Measurements from ENCODE around the gene IDH3A. TPM values are rescaled to one million over a fixed set of nuclear protein-coding genes. Genes with fewer than 3 reads are reported as not detected.

IDH3A gene
- total RNA-seq, 1 experiment from 2014 or later = 116 TPM

DNA sequence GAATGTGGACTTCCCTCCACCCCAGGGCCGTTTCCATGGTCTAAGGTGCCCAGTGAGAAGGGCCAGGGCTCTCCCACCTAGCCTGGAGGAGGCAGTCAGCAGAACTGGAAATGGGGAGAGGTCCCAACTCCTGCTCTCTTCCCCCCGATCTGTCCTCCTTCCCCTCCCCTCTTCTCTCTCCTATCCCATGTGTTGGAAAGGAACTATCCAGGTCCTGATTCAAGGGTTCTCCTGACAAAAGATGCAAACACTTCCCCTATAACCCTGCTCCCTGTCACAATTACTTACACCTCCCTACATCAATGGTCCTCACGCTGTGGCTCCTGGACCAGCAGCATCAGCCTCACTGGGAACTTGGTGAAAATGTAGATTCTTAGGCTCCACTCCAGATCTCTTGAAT is 23.9 kb upstream of the IDH3A start:
- CTCF ChIA-PET = no interaction called here

DNA sequence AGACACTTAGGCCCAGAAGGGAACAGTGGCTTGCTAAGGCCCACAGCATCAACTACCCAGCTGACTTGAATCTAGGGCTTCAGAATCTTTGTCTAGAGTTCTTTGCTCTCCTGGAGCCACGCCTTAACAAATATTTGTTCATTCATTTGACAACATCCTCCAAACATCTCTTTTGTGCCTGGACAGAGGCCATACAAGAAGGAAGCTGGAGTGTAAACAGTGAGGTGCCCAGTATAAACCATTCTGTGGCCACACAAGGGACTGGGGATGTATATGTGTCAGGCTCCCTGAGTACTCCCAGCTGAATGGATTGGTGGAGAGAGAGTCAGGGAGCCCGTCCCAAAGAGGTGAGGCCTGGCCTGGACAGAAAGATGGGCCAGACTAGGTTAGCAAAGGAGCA is 21.3 kb upstream of the IDH3A start:
- intact Hi-C loops (cut with micrococcal nuclease; ENCODE audit: unreplicated experiment) (no loop called here), in situ Hi-C loops (cut with HindIII; ENCODE audit: low pct_unique_long_range_greater_than_20kb, low sequenced_read_pairs) (loop anchor here (25.0 kb wide), 1 partner anchor 134 kb away; the partner anchor contains the start of gene DNAJA4)
- ATAC-seq = no peak
- H3K4me1 ChIP-seq (ENCODE audit: control insufficient read depth, insufficient read depth, low read length) = peaks cover 3% of the 10 kb centered on the region; the same call in 1 of the 2 replicates
- H3K9me3 ChIP-seq (ENCODE audit: control insufficient read depth, insufficient read depth, low read depth, low read length) = no peaks in the 10 kb centered on the region
- DNase-seq (ENCODE audit: low read depth, low spot score) = no peak
- no TSS peak for BruUV-seq (replicated peaks)
- ChIA-PET POLR2A (interaction anchor here (0.6 kb wide), 1 partner anchor 15 kb away, joined by 4 read pairs; no protein-coding TSS in a partner anchor), CTCF (interaction anchor here (0.7 to 1.9 kb wide), 2 partner anchors 15 to 17 kb away, joined by 5 to 12 read pairs; no protein-coding TSS in a partner anchor)
- H3K27ac ChIP-seq (ENCODE audit: low read length) = no peak overlapping the region
- no peak overlapping the region for H3K4me3 ChIP-seq (ENCODE audit: low read depth in 2 of 2, low read length in 2 of 2)
- H3K27me3 ChIP-seq (ENCODE audit: control insufficient read depth, insufficient read depth, low read length) = no peaks in the 10 kb centered on the region
- no peaks in the 10 kb centered on the region for H3K36me3 ChIP-seq (ENCODE audit: control insufficient read depth, insufficient read depth, low read length)
- TF ChIP-seq POLR2AphosphoS5 (IDR thresholded peaks at IDR 0.05; ENCODE audit: low read depth, low read length) (no peak), SIN3A (IDR thresholded peaks at IDR 0.05; ENCODE audit: borderline replicate concordance, insufficient read depth, low read depth, low read length) (no peak), TCF7L2 (IDR thresholded peaks at IDR 0.05; ENCODE audit: low read depth, low read length) (no peak)
- TF ChIP-seq, protein P1, sequence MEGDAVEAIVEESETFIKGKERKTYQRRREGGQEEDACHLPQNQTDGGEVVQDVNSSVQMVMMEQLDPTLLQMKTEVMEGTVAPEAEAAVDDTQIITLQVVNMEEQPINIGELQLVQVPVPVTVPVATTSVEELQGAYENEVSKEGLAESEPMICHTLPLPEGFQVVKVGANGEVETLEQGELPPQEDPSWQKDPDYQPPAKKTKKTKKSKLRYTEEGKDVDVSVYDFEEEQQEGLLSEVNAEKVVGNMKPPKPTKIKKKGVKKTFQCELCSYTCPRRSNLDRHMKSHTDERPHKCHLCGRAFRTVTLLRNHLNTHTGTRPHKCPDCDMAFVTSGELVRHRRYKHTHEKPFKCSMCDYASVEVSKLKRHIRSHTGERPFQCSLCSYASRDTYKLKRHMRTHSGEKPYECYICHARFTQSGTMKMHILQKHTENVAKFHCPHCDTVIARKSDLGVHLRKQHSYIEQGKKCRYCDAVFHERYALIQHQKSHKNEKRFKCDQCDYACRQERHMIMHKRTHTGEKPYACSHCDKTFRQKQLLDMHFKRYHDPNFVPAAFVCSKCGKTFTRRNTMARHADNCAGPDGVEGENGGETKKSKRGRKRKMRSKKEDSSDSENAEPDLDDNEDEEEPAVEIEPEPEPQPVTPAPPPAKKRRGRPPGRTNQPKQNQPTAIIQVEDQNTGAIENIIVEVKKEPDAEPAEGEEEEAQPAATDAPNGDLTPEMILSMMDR (IDR thresholded peaks at IDR 0.05) = no peak

More for the DNA sequence above, 23.9 kb upstream of the IDH3A start:
- intact Hi-C loops (cut with micrococcal nuclease; ENCODE audit: unreplicated experiment) = no loop called here
- DNase-seq (ENCODE audit: low read depth, low spot score) (no peak), ATAC-seq (no peak)
- TF ChIP-seq POLR2AphosphoS5 (IDR thresholded peaks at IDR 0.05; ENCODE audit: low read depth, low read length) = no peak
- TF ChIP-seq, protein P2, sequence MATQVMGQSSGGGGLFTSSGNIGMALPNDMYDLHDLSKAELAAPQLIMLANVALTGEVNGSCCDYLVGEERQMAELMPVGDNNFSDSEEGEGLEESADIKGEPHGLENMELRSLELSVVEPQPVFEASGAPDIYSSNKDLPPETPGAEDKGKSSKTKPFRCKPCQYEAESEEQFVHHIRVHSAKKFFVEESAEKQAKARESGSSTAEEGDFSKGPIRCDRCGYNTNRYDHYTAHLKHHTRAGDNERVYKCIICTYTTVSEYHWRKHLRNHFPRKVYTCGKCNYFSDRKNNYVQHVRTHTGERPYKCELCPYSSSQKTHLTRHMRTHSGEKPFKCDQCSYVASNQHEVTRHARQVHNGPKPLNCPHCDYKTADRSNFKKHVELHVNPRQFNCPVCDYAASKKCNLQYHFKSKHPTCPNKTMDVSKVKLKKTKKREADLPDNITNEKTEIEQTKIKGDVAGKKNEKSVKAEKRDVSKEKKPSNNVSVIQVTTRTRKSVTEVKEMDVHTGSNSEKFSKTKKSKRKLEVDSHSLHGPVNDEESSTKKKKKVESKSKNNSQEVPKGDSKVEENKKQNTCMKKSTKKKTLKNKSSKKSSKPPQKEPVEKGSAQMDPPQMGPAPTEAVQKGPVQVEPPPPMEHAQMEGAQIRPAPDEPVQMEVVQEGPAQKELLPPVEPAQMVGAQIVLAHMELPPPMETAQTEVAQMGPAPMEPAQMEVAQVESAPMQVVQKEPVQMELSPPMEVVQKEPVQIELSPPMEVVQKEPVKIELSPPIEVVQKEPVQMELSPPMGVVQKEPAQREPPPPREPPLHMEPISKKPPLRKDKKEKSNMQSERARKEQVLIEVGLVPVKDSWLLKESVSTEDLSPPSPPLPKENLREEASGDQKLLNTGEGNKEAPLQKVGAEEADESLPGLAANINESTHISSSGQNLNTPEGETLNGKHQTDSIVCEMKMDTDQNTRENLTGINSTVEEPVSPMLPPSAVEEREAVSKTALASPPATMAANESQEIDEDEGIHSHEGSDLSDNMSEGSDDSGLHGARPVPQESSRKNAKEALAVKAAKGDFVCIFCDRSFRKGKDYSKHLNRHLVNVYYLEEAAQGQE (IDR thresholded peaks at IDR 0.05; ENCODE audit: insufficient read depth in 1 of 2, low read depth in 2 of 2, low read length in 1 of 2) = peak in 1 of 2 experiments; percentile 60; a peak in 1 of 4 replicates
- Histone ChIP-seq H3K4me3 (ENCODE audit: low read depth in 2 of 2, low read length in 2 of 2) (no peak overlapping the region), H3K27ac (ENCODE audit: low read length) (no peak overlapping the region), H3K27me3 (ENCODE audit: control insufficient read depth, insufficient read depth, low read length) (no peaks in the 10 kb centered on the region), H3K9me3 (ENCODE audit: control insufficient read depth, insufficient read depth, low read depth, low read length) (no peaks in the 10 kb centered on the region), H3K36me3 (ENCODE audit: control insufficient read depth, insufficient read depth, low read length) (no peaks in the 10 kb centered on the region), H3K4me1 (ENCODE audit: control insufficient read depth, insufficient read depth, low read length) (0 out of 2 replicates have a peak, but pooled peaks cover under 1% of the 10 kb centered on the region)
- POLR2A ChIA-PET = no interaction called here
- in situ Hi-C loops (cut with HindIII; ENCODE audit: low pct_unique_long_range_greater_than_20kb, low sequenced_read_pairs) = loop anchor here (25.0 kb wide), 1 partner anchor 137 kb away; the partner anchor contains the start of gene DNAJA4
- no TSS peak for BruUV-seq (replicated peaks)

DNA sequence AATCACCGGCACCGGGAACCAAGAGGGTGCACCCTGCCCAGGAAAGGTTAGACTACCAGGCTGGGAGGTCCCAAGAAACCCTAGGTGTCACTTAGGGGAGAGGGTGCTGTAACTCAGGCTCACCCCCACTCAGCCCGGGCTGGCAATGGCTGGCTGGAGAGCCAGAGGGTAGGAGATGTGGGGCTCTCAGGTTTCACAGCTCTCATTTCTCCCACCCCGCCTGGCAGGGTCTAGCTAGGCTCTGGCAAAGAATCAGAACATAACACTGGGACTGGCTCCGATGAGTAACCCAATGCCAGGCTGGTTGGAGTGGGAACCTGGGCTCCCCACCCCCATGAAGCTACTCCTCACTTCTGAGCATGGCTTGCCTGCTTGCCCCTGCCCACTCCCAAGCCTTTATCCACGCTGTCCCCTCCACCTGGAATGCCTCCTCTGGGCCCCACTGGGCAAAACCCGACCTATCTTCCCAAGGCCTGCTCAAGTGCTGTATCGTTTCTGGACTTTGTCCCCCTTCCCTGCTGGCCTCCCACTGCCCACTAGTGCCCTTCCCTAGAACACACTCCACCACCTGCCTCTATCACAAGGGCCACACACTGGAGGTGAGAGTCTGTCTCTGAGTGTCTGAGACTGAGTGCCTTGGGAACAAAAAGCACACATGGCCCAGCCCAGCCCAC is 19.9 kb upstream of the IDH3A start:
- in situ Hi-C loops (cut with HindIII; ENCODE audit: low pct_unique_long_range_greater_than_20kb, low sequenced_read_pairs) (loop anchor here (25.0 kb wide), 1 partner anchor 133 kb away; the partner anchor contains the start of gene DNAJA4), intact Hi-C loops (cut with micrococcal nuclease; ENCODE audit: unreplicated experiment) (no loop called here)
- Histone ChIP-seq H3K36me3 (ENCODE audit: control insufficient read depth, insufficient read depth, low read length) (no peaks in the 10 kb centered on the region), H3K4me1 (ENCODE audit: control insufficient read depth, insufficient read depth, low read length) (peaks cover 3% of the 10 kb centered on the region; the same call in 1 of the 2 replicates), H3K9me3 (ENCODE audit: control insufficient read depth, insufficient read depth, low read depth, low read length) (no peaks in the 10 kb centered on the region), H3K27me3 (ENCODE audit: control insufficient read depth, insufficient read depth, low read length) (no peaks in the 10 kb centered on the region), H3K4me3 (ENCODE audit: low read depth in 2 of 2, low read length in 2 of 2) (no peak overlapping the region), H3K27ac (ENCODE audit: low read length) (no peak overlapping the region)
- ATAC-seq (no peak), DNase-seq (ENCODE audit: low read depth, low spot score) (no peak)
- ChIA-PET POLR2A (interaction anchor here (0.8 kb wide), 1 partner anchor 170 kb away, joined by 3 read pairs; the partner anchor contains the start of gene SKIC8), CTCF (no interaction called here)
- TF ChIP-seq, protein P2 (IDR thresholded peaks at IDR 0.05; ENCODE audit: insufficient read depth in 1 of 2, low read depth in 2 of 2, low read length in 1 of 2) = no peak
- TF ChIP-seq, protein P1 (IDR thresholded peaks at IDR 0.05) = no peak
- TF ChIP-seq SIN3A (IDR thresholded peaks at IDR 0.05; ENCODE audit: borderline replicate concordance, insufficient read depth, low read depth, low read length) (no peak), POLR2AphosphoS5 (IDR thresholded peaks at IDR 0.05; ENCODE audit: low read depth, low read length) (no peak), TCF7L2 (IDR thresholded peaks at IDR 0.05; ENCODE audit: low read depth, low read length) (no peak)
- no TSS peak for BruUV-seq (replicated peaks)
